Fibroblast of upper back skin (primary cell): ENCODE results near the gene PCED1A.
"Not testable (repeated sequence)": the region's sequence is repeated elsewhere in the genome, so short reads cannot be mapped to it uniquely, and the experiment has no call there.

ENCODE experiments used
- DNase-seq: peaks from one replicate; pipeline ENCODE4 v3.0.0-alpha.2; 2013

The PCED1A gene

GRCh38 chr20:2822073-2822472 lies 18.4 kb downstream of the PCED1A start:
- DNase-seq = peak; percentile 75

GRCh38 chr20:2820896-2821869 lies 19.3 kb downstream of the PCED1A start:
- DNase-seq = no peak

GRCh38 chr20:2820084-2820895 lies 20.2 kb downstream of the PCED1A start:
- DNase-seq = peak; percentile 66

- no peak for DNase-seq
Measured at GRCh38 chr20:2817891-2818595, 22.4 kb downstream of the PCED1A start.

GRCh38 chr20:2817341-2817726 lies 23.1 kb downstream of the PCED1A start:
- DNase-seq = no peak

GRCh38 chr20:2816583-2817340 lies 23.7 kb downstream of the PCED1A start:
- DNase-seq = no peak

- DNase-seq = no peak
Measured at GRCh38 chr20:2816030-2816582, 24.3 kb downstream of the PCED1A start, which contains the start of gene TMEM239. Gene TMEM239 (plus strand): TSS chr20:2816364. CDS start chr20:2816555, 191 bp downstream.

GRCh38 chr20:2815242-2815900 lies 25.1 kb downstream of the PCED1A start:
- no peak for DNase-seq

- peak; percentile 100 for DNase-seq
Measured at GRCh38 chr20:2814587-2815051, 25.8 kb downstream of the PCED1A start, which contains the start of gene C20orf141. Gene C20orf141 (plus strand): TSS chr20:2814987. CDS start chr20:2815185, 198 bp downstream.

- no peak for DNase-seq
Measured at GRCh38 chr20:2814076-2814475, 26.4 kb downstream of the PCED1A start.

- no peak for DNase-seq
Measured at GRCh38 chr20:2812189-2812588, 28.3 kb downstream of the PCED1A start.

- no peak for DNase-seq
Measured at GRCh38 chr20:2809690-2810089, 30.8 kb downstream of the PCED1A start.

- not testable (repeated sequence) for DNase-seq
Measured at GRCh38 chr20:2807929-2808328, 32.5 kb downstream of the PCED1A start.

GRCh38 chr20:2807019-2807418 lies 33.4 kb downstream of the PCED1A start:
- DNase-seq = no peak

GRCh38 chr20:2806351-2806701 lies 34.1 kb downstream of the PCED1A start:
- no peak for DNase-seq

GRCh38 chr20:2805689-2806350 lies 34.6 kb downstream of the PCED1A start:
- no peak for DNase-seq

GRCh38 chr20:2804852-2805688 lies 35.4 kb downstream of the PCED1A start:
- DNase-seq = no peak

- no peak for DNase-seq
Measured at GRCh38 chr20:2804041-2804828, 36.2 kb downstream of the PCED1A start.

- no peak for DNase-seq
Measured at GRCh38 chr20:2801286-2801728, 39.1 kb downstream of the PCED1A start.
